Neural progenitor cell (in vitro differentiated cells): Measurements from ENCODE around the gene CRIM1.

Experiments
- EZH2 ChIP-seq: fragments of 200-600 bp; sonication (generic); IDR thresholded peaks from 2 replicates; pipeline ENCODE4 v1.6.1; 2017; ENCODE audit warnings: antibody characterized with exemption, mild to moderate bottlenecking, moderate library complexity
- EZH2phosphoT487 ChIP-seq: fragments of 200-600 bp; sonication (generic); IDR thresholded peaks from 2 replicates; pipeline ENCODE4 v1.6.1; 2017; ENCODE audit warnings: antibody characterized with exemption
- TF ChIP-seq, protein P1 (sequence below): fragments of 200-600 bp; sonication (generic); IDR thresholded peaks from 2 replicates; pipeline ENCODE4 v1.5.1; 2017; ENCODE audit warnings: antibody characterized with exemption, mild to moderate bottlenecking

DNA sequence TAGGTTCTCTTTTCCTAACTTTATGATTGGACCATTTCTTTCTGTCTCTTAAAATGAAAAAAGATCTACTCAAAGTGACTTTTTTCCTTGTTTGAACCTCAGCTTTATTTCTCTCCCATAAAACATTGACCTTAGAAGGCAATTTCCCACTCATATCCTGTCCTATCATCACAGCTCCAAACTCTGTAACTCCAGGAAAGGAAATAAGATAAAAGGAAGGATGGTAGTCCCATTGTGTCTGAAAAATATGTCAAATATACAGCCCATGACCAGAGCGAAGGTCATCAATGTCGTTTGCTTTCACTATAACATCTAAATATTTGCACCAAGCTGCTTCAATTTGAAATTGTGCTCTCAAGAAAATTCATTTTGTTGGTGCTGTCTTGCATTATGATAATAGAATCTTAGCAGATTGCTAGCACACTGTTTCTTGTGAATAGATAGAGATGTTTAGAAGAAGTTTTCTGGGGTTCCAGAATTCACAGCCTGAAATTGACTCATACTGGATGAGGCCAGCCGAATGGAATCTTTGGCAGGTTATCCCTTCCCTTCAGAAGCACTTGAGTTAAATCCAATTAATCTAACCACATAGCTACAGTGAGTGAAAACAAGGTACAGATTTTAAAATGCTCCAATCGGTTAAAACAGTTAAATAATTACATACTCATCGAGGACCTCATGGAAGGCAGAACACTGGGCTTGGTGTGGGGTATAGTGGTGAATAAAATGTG, 95.1 kb downstream of the CRIM1 start:
- TF ChIP-seq, protein P1, sequence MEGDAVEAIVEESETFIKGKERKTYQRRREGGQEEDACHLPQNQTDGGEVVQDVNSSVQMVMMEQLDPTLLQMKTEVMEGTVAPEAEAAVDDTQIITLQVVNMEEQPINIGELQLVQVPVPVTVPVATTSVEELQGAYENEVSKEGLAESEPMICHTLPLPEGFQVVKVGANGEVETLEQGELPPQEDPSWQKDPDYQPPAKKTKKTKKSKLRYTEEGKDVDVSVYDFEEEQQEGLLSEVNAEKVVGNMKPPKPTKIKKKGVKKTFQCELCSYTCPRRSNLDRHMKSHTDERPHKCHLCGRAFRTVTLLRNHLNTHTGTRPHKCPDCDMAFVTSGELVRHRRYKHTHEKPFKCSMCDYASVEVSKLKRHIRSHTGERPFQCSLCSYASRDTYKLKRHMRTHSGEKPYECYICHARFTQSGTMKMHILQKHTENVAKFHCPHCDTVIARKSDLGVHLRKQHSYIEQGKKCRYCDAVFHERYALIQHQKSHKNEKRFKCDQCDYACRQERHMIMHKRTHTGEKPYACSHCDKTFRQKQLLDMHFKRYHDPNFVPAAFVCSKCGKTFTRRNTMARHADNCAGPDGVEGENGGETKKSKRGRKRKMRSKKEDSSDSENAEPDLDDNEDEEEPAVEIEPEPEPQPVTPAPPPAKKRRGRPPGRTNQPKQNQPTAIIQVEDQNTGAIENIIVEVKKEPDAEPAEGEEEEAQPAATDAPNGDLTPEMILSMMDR: no peak
- TF ChIP-seq EZH2: no peak
- TF ChIP-seq EZH2phosphoT487: no peak
